HG02970 (cell line): Measurements from ENCODE around the gene NKIRAS1.

Source experiments
- ATAC-seq: cut with Tn5 transposase; IDR thresholded peaks from one replicate; pipeline ENCODE4 v1.9.1; 2021; ENCODE audit warnings: mild to moderate bottlenecking, moderate library complexity, moderate number of reproducible peaks; ENCODE audit not compliant: unreplicated experiment, low FRiP score

NKIRAS1 gene

DNA sequence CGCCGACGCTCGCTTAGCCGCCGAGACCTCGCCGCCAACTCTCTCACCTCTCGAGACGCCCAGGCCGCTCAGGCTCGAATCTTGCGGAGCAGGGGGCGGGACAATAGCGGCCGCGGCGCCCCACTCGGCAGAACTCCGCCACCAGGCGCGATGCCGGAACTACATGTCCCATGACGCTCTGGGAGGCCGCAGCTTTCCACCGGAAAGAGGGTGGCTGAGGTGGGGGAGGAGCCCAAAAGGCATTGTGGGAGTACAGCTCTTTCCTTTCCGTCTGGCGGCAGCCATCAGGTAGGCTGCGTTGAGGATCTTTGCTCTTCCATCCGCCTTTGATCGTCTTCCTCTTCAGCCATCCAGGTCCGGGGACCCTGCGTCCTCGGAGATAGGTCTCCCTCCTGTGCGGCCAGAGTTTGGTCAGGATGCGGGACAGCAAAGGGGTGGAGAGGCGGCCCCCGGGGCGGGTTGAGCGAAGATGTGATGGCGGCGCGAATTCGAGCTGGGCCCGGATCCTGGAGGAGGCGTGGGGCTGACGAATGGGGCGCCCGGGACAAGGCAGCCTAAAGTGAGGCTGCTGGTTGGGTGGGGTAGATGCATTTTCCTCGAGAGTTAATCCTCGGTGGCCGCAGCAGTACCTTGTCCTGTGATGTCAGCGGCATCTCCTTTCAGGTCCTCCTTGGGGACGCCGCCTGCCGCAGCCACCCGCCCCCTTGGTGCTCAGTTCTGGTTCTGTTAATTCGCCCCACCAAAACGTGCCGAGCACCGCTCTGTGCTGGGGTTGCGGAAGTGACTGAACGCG is at the start of gene NKIRAS1, which contains the start of gene RPL15:
Gene NKIRAS1 (minus strand): TSS at position 105 of the 793 bp plus-strand sequence. CDS start 6,086 bp downstream, outside the sequence.
Gene RPL15 (plus strand): TSS at position 247 of the 793 bp plus-strand sequence. CDS start 728 bp downstream, outside the sequence.
- peak; percentile 96 for ATAC-seq

DNA sequence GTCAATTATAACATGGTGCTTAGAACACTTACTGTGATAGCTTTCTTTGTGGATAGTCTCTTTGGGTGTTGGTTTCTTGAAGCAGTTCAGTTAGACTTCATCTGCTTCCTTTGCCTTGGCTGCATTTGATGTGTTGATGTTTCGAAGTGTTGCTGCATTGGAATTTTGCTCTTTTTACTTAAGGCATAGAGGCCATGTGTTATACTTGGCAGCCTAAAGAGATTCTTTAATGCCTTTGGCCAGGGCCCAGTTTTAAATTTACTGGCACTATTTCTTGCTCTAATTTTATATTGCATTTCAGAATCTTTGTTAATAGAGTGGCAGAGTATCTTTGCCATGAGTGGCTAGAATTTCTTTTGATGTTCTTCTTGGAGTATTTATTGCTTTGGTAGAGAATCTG is 49.5 kb upstream of the NKIRAS1 start:
- ATAC-seq: no peak

DNA sequence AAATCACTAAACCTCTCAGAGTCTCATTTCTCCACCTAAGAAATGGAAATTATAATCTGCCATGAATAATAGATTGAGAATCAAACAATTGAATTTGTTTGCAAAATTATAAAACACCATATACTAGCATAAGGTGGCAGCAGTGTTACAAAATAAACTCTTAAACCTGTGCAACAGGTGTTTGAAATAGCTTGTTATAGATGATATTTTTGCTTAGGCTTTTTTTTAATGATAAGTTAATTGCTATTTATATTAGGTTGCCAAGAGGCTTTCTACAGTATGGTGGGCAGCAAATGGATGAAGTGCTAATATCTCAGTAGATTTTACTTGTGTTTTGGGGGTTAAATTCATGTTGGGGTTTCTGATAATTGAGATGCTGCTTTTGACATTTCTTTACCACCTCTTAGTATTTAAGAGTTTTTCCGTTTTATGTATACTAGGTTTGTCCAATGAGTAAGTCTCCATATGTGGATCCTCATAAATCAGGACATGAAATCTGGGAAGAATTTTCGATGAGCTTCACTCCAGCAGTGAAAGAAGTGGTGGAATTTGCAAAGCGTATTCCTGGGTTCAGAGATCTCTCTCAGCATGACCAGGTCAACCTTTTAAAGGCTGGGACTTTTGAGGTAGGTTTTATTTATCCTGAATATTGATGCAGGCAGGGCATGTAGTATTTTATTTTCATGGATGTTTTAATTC is 47.9 kb upstream of the NKIRAS1 start:
- no peak for ATAC-seq

DNA sequence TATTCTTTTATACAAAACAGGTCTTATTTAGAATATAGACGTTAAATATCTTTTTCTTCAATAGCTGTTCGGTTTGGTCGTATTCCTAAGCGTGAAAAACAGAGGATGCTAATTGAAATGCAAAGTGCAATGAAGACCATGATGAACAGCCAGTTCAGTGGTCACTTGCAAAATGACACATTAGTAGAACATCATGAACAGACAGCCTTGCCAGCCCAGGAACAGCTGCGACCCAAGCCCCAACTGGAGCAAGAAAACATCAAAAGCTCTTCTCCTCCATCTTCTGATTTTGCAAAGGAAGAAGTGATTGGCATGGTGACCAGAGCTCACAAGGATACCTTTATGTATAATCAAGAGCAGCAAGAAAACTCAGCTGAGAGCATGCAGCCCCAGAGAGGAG is 45.1 kb upstream of the NKIRAS1 start:
- ATAC-seq: no peak

DNA sequence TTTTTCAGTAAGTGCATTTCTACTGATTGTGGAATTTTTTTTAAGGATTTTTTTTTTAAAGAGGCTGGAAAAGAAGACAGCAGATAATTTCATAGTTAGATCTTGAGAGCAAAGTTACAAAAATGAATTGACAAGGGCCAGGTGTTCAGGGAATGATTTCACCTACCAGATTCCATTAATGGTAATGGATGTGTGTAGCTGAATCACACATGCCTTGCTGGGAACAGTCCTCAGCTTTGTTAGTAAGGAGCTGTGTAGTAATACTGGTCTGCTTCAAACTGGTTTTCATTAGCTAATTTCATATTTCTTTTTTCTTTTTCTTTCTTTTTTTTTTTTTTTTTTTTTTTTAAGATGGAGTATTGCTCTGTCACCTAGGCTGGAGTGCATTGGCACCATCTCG is 44.3 kb upstream of the NKIRAS1 start:
- no peak for ATAC-seq

DNA sequence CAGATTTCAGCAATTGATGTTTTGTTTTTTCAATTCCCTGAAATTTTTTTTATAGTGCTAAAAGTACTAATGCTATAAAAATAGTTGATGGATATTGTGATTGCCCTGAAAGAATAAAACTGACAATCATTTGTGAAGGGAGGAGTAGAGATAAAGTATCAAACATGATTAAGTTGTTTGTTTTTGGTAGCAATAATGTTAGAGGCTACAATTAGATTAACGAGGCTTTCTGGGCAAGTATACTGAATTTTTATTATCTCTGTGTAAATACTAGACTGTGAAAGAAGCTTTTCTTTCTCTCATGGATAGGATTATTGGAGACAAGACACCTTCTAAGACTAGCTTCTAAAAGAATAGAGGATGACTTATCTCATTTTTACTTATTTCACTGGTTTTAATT is 43.9 kb upstream of the NKIRAS1 start:
- ATAC-seq: no peak

DNA sequence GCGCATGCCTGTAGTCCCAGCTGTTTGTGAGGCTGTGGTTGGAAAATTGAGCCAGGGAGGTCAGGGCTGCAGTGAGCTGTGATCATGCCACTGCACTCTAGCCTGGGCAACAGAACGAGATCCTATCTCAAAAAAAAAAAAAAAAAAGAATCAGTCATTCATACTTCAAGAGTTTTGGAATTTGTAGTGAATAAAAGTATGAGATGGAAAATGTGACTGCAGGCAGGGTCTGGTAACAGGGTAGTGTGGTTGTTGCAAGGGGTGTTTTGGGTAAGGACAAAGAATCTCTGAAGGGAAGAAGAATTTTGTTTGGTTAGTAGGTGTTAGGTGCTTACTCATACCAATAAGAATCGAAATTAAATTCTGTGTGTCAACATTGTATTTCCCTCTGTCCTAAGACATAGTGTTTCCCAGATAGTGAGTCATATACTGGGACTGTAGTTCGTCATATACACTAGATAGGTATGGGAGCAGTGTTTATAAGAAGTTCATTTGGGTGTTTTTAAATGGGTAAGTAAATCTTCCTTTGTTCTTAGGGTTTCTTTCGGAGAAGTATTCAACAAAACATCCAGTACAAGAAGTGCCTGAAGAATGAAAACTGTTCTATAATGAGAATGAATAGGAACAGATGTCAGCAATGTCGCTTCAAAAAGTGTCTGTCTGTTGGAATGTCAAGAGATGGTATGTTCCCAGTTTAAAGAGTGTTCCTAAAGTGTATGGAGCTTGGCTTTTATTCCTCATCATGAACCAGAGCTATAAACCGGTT is 42.5 kb upstream of the NKIRAS1 start:
- ATAC-seq: no peak

DNA sequence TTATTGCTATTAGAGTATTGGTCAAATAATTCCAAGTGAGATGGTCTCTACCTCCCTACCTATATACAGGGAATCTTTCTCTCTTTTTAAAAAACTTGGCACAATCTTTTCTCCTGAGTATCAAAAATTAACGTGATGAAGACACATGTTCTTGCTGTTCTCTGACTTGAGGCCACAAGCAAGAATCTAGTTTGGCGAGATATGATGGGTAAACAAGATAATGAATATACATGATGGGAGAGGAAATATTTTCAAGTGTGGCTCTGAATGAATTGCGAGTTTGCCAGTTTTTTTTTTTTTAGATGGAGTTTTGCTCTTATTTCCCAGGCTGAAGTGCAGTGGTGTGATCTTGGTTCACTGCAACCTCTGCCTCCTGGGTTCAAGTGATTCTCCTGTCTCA is 39.9 kb upstream of the NKIRAS1 start:
- no peak for ATAC-seq

DNA sequence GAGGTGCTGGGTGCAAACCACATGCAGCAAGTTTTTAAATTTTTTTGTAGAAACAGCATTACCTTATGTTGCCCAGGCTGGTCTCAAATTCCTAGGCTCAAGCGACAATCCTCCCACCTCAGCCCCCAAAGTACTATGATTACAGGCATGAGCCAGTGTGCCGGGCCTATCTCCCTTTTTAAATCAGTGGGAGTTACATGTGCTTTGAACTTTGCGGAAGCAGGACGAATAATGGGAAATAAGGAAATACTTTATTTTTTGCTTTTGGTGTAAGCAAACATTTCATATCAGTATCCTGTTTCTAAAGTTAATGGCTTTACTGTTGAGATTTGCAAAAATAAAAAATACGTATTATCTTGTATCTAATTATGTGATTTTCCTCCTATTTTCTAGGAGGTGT is 37.4 kb upstream of the NKIRAS1 start:
- ATAC-seq: no peak

DNA sequence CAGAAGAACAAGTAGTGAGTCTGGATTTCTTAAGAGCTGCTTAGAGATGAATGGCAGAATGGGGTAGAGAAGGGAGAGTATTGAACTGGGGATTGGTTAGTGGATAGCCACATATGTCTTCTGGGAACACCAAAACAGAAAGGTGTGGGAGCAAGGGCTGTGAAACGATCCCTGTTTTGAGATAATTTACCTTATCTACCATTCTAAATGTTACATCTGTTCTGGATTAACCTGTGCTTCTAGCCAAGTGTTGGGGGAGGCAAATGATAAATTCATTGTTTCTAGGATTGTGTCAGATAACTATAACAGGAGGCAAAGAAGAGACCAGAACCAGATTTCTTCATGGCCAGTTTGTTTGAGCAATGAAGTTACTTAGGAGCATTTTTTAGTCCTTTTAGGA is 36.7 kb upstream of the NKIRAS1 start:
- ATAC-seq: no peak

DNA sequence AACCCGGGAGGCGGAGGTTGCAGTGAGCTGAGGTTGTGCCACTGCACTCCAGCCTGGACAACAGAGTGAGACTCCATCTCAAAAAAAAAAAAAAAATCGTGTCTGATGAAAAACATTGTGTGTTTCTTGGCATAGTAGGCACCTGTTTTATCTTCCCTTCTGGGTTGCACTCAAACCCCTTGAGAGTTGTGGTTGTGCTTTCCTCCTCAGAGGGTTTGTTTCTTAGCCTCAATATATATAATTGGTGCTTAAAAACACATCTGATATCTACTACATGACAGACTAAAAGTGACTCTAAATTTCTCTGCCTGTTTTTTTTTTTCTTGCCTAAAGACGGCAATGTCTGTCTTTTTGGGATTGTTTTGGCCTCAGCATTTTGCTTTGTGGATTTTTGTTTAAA is 35.9 kb upstream of the NKIRAS1 start:
- no peak for ATAC-seq

DNA sequence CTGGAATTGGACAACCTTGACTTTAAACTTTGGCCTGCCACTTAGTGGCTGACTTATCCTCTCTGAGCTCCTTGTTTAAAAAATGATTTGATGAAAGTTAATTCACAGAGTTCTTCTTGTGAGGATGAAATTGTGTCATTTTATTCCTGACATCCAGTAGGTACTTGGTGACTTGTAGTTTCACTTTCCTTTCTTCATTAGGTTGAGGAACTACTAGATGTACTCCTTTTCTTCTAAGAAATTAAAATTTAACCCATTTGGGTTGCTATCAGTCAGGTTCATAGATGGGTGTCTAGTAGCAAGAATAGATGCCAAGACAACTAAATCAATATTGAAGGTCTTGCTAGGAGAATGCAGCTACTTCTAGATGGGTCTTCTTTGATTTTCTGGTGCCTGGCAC is 33.5 kb upstream of the NKIRAS1 start:
- peak; percentile 38 for ATAC-seq

DNA sequence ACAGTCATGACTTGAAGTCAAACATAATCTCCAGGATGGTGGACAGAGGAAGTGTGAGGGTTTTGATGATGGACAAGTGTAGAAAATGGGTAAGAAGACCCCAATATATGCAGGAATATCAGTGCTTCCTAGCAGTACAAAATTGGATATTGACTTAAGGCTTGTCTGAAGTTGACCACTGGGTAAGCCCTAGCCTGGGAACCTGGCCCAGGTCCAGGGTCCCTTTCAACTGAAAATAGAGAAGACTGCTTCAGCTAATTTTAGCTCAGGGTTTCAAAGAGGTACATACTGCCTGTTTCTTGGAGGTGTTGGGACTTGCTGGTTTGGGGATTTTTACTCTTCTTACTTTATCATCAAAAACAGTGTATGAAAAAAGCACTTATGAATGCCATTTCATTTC is 33.0 kb upstream of the NKIRAS1 start:
- ATAC-seq: no peak

DNA sequence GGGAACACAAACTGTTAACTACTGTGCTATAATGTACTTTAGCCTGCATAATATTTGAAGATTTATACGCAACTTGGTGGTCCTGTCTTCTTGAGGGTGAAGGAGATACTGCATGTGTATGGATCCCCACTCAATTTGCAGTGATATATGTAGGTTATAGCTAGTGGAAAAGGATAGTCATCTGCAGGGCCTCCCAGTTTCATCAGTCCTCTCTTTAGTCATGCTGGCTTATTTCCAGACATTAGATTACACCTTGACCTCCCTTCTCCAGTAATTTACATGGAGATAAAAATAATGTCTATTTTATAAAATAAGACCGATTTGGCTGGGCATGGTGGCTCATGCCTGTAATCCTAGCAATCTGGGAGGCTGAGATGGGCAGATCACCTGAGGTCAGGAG is 32.0 kb upstream of the NKIRAS1 start:
- ATAC-seq: no peak

DNA sequence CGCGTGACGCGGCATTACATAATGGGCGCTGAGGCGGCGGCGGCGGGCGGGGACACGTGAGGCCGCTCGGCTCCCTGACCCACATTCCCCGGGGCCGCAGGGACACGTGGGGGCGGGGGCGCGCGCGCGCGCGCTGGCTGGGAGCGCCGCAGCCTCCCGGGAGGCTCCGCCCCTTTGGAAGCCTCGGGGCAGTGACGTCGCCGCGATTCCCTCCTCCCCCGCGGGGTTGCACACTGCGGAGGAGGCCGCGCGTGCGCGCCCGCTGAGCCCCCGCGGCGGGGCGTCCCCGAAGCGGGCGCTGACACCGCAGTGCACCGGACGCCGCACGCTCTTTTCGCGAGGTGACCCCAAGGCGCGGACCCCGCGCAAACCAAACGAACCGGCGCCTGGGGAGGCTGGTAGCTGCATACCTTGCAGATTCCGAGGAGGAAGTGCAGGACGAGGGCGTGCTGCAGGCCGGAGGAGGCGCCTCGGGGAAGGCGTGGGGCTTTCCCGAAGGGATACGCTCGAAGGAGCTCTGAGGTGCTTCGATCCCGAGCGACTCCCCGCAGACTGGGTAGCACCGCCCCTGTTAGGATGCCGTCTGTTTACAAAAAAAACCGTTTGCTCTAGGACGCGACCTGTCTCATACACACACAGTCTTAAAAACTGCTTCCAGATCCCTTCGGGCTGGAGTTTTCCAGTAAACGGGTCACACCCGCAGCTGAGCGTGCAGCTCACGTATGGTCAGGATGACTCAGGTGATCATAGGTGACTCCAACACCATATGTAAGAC is 29.3 kb upstream of the NKIRAS1 start:
- peak; percentile 79 for ATAC-seq

DNA sequence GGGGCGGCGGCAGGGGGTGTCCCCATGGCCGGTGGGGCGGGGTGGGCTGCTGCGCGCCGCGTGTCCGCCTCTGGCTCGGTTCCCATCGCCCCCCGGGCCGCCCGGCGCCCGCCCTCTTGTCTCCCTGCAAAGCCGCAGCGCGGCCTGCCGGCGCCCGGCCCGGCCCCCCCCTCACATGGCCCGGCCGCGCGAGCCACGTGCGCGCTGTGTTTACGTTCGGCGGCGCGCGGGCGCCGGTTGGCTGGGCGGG is 28.8 kb upstream of the NKIRAS1 start:
- ATAC-seq: no peak

DNA sequence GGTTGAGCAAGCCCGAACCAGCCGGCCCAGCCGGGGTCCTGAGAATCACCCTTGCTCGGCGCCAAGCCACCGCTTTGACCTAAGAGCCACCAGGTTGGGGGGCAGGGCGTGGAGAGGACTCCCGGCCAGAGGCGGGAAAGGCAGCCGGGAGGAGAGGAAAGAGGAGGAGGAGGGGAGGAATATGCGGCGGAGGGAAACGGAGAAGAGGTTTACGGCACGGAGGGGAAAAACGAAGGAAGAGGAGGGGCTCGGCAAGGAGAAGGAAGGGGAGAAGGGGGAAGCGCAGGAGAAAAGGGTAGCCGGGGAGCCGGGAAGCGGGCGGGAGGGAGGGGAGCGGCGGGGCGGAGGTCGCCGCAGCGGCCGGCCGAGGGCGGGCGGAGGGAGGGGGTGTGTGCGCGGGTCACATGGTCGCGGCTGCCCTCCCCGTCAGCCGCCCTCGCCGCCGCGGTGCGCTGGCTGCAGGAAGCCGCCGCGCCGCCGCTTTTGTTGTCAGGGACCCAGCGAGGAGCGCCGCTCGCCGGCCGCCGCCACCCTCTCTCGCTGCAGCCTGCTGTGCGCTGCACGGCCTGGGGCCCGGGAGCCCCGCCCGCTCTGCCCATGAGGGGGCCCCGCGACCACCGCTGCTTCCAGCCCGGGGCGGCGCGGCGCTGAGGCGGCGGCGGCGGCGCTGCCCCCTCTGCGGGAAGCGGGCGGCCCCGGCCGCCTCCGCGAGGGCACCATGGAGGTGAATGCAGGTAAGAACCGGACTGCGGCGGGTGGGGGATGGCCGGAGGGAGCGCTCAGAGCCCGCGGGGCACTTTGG is 28.3 kb upstream of the NKIRAS1 start, which contains the start of gene NR1D2:
Gene NR1D2 (plus strand): TSS at position 426 of the 802 bp plus-strand sequence. CDS start 293 bp downstream, at position 719.
- ATAC-seq: peak; percentile 45

DNA sequence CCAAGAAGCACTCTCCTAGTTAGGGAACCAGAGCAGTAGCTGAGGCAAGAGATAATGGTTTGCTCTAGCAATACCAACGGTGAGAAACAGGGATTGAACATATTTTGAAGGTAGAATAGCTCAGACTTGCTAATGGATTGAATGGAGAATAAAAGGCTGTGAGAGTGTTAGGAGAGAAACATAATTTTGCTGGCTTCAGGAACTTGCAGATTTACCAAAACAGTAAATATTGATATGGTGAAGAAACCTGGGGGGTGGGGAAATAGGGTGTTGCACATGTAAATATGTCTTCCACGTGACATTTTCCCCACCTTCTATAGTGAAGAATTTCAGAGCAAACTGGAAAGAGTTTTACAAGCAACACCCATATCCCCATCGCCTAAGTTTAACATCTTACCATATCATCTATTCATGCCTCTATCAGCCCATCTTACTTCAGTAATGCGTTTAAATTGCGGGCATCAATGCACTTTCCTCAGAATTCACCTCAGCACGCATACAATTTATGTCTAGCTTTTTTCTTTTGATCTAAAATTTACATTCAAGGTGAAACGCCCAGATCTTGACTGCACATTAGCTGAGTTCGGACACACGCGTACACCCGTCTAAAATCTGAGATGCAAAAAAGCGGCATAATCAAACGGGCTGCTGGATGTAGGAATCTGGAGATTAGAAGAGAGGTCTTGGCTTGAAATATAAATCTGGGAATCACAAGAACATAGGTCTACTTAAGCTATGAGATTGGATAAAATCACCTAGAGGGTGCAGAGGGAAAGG is 27.4 kb upstream of the NKIRAS1 start:
- ATAC-seq: no peak

DNA sequence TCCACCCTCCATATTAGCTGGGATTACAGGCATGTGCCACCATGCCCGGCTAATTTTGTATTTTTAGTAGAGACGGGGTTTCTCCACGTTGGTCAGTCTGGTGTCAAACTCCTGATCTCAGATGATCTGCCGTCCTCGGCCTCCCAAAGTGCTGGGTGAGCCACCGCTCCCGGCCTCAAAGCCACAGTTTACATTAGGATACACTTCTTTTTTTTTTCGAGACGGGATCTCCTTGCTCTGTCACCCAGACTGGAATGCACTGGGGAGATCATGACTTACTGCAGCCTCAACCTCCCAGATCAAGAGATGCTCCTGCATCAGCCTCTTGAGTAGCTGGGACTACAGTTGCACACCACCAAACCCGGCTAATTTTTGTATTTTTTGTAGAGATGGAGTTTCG is 25.8 kb upstream of the NKIRAS1 start:
- no peak for ATAC-seq
